Adipocyte (in vitro differentiated cells): ENCODE measurements around the gene PRPSAP1.
"Not testable (repeated sequence)": the region's sequence is repeated elsewhere in the genome, so short reads cannot be mapped to it uniquely, and the experiment has no call there.

ENCODE experiments used
- DNase-seq: peaks from one replicate; pipeline ENCODE4 v3.0.0-alpha.2; 2015; ENCODE audit warnings: low read depth
- H3K27me3 ChIP-seq: replicated peaks from 2 replicates; pipeline ENCODE4 v1.7.0; 2013; ENCODE audit warnings: mild to moderate bottlenecking, low read length, moderate library complexity; ENCODE audit not compliant: control insufficient read depth, insufficient read depth
- H3K36me3 ChIP-seq: 2 replicates; pipeline ENCODE4 v1.7.0; 2013; ENCODE audit warnings: low read length, mild to moderate bottlenecking, moderate library complexity; ENCODE audit not compliant: control insufficient read depth, insufficient read depth, severe bottlenecking
- H3K4me1 ChIP-seq: 2 replicates; pipeline ENCODE4 v1.7.0; 2013; ENCODE audit warnings: mild to moderate bottlenecking, low read length, moderate library complexity; ENCODE audit not compliant: control insufficient read depth, insufficient read depth
- H3K4me3 ChIP-seq: 2 replicates; pipeline ENCODE4 v1.7.0; 2013; ENCODE audit warnings: mild to moderate bottlenecking, low read length, moderate library complexity
- H3K9ac ChIP-seq: 2 replicates; pipeline ENCODE4 v1.7.0; 2013; ENCODE audit warnings: mild to moderate bottlenecking, low read length, moderate library complexity
- H3K9me3 ChIP-seq: 2 replicates; pipeline ENCODE4 v1.7.0; 2013; ENCODE audit warnings: mild to moderate bottlenecking, low read length, moderate library complexity; ENCODE audit not compliant: control insufficient read depth

PRPSAP1 gene

GRCh38 chr17:76272541-76273444 is 80.9 kb downstream of the PRPSAP1 start:
- Histone ChIP-seq H3K4me1 (peaks cover 50% of the 10 kb centered on the region), H3K9me3 (no peaks in the 10 kb centered on the region), H3K27me3 (no peaks in the 10 kb centered on the region), H3K9ac (peak overlapping the region; percentile 34), H3K4me3 (no peak overlapping the region), H3K36me3 (peaks cover 2% of the 10 kb centered on the region)
- no peak for DNase-seq

- Histone ChIP-seq H3K27me3 (no peaks in the 10 kb centered on the region), H3K36me3 (peaks cover 2% of the 10 kb centered on the region)
Measured at GRCh38 chr17:76271669-76272540, 81.8 kb downstream of the PRPSAP1 start.

GRCh38 chr17:76270770-76271668 is 82.7 kb downstream of the PRPSAP1 start:
- no peak for DNase-seq
- Histone ChIP-seq H3K4me1 (peaks cover 60% of the 10 kb centered on the region), H3K27me3 (no peaks in the 10 kb centered on the region), H3K9me3 (no peaks in the 10 kb centered on the region), H3K36me3 (peaks cover 2% of the 10 kb centered on the region), H3K4me3 (no peak overlapping the region), H3K9ac (no peak overlapping the region)

More at GRCh38 chr17:76271669-76272540, 81.8 kb downstream of the PRPSAP1 start:
- Histone ChIP-seq H3K4me3 (no peak overlapping the region), H3K4me1 (peaks cover 59% of the 10 kb centered on the region), H3K9ac (peak overlapping the region; percentile 34), H3K9me3 (no peaks in the 10 kb centered on the region)
- no peak for DNase-seq

- Histone ChIP-seq H3K4me1 (peaks cover 58% of the 10 kb centered on the region), H3K9ac (no peak overlapping the region), H3K4me3 (no peak overlapping the region), H3K27me3 (no peaks in the 10 kb centered on the region), H3K36me3 (peaks cover 2% of the 10 kb centered on the region), H3K9me3 (no peaks in the 10 kb centered on the region)
- DNase-seq = no peak
Measured at GRCh38 chr17:76270127-76270592, 83.6 kb downstream of the PRPSAP1 start.

- peaks cover 2% of the 10 kb centered on the region for H3K36me3 ChIP-seq
- H3K27me3 ChIP-seq = no peaks in the 10 kb centered on the region
- H3K4me3 ChIP-seq = no peak overlapping the region
- H3K4me1 ChIP-seq = peaks cover 55% of the 10 kb centered on the region
- H3K9me3 ChIP-seq = no peaks in the 10 kb centered on the region
- DNase-seq = no peak
- peak overlapping the region; percentile 21 for H3K9ac ChIP-seq
Measured at GRCh38 chr17:76268991-76269981, 84.4 kb downstream of the PRPSAP1 start.

GRCh38 chr17:76268015-76268749 is 85.5 kb downstream of the PRPSAP1 start:
- Histone ChIP-seq H3K9me3 (no peaks in the 10 kb centered on the region), H3K4me1 (peaks cover 55% of the 10 kb centered on the region), H3K27me3 (no peaks in the 10 kb centered on the region), H3K36me3 (peaks cover 2% of the 10 kb centered on the region), H3K9ac (peak overlapping the region; percentile 75), H3K4me3 (peak overlapping the region; percentile 62)
- peak; percentile 68 for DNase-seq

GRCh38 chr17:76267581-76268001 is 86.1 kb downstream of the PRPSAP1 start:
- H3K9me3 ChIP-seq, H3K27me3 ChIP-seq, DNase-seq, H3K36me3 ChIP-seq: not testable (repeated sequence)
- peak overlapping the region; percentile 62 for H3K4me3 ChIP-seq
- H3K4me1 ChIP-seq = peaks cover 53% of the 10 kb centered on the region
- H3K9ac ChIP-seq = peak overlapping the region; percentile 75

- Histone ChIP-seq H3K9me3 (no peaks in the 10 kb centered on the region), H3K4me3 (peak overlapping the region; percentile 83), H3K9ac (peak overlapping the region; percentile 87), H3K36me3 (peaks cover 2% of the 10 kb centered on the region), H3K27me3 (no peaks in the 10 kb centered on the region), H3K4me1 (peaks cover 48% of the 10 kb centered on the region)
- no peak for DNase-seq
Measured at GRCh38 chr17:76267051-76267576, 86.6 kb downstream of the PRPSAP1 start.

GRCh38 chr17:76266244-76266938 is 87.3 kb downstream of the PRPSAP1 start:
- peaks cover 2% of the 10 kb centered on the region for H3K36me3 ChIP-seq
- DNase-seq = peak; percentile 50
- H3K4me1 ChIP-seq = peaks cover 43% of the 10 kb centered on the region
- H3K27me3 ChIP-seq = no peaks in the 10 kb centered on the region
- H3K4me3 ChIP-seq = peak overlapping the region; percentile 83
- H3K9me3 ChIP-seq = no peaks in the 10 kb centered on the region
- peak overlapping the region; percentile 87 for H3K9ac ChIP-seq
